Retina (tissue), 1 donor: ENCODE data around the gene ERC1.
"Not testable (repeated sequence)": the region's sequence is repeated elsewhere in the genome, so short reads cannot be mapped to it uniquely, and the experiment has no call there.

Experiments
- DNase-seq: peaks from one replicate; pipeline ENCODE4 v3.0.0-alpha.2; 2016

The ERC1 gene

GRCh38 chr12:1329784-1330476 lies 338.9 kb downstream of the ERC1 start:
- no peak for DNase-seq

GRCh38 chr12:1330477-1330827 lies 339.4 kb downstream of the ERC1 start:
- DNase-seq, result no peak

DNA sequence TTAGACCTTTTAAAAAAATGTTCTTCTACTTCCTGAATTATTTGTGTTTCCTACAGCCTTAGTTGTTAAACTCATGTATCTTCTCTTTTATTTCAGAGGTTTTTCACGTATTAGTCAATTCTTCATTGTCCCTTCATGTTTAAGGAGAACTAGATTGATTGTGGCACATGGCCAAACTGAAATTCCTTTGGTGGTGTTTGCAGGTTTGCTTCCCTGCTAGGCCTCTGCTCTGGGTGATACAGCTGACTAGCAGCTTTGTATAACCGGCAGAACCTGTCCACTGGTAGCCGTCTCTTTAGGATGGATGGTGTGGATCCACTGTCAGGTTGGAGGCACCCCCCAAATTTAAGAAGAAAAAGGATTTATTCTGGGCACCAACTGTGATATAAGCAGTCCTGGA lies 341.3 kb downstream of the ERC1 start:
- DNase-seq, result no peak

GRCh38 chr12:1338483-1339177 lies 347.6 kb downstream of the ERC1 start:
- no peak for DNase-seq

DNA sequence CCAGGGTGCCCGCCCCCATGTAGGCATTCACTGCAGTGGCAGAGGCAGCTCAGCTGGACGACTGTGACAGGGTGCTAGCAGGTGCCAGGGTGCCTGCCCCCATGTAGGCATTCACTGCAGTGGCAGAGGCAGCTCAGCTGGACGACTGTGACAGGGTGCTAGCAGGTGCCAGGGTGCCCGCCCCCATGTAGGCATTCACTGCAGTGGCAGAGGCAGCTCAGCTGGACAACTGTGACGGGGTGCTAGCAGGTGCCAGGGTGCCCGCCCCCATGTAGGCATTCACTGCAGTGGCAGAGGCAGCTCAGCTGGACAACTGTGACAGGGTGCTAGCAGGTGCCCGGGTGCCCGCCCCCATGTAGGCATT lies 348.1 kb downstream of the ERC1 start:
- DNase-seq, result not testable (repeated sequence)

GRCh38 chr12:1339618-1340319 lies 348.7 kb downstream of the ERC1 start:
- no peak for DNase-seq

DNA sequence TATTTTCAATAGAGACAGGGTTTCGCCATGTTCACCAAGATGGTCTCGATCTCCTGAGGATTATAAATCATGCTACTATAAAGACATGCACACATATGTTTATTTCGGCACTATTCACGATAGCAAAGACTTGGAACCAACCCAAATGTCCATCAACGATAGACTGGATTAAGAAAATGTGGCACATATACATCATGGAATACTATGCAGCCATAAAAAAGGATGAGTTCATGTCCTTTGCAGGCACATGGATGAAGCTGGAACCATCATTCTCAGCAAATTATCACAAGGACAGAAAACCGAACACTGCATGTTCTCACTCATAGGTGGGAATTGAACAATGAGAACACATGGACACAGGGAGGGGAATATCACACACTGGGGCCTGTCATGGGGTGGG lies 350.2 kb downstream of the ERC1 start:
- DNase-seq, result not testable (repeated sequence)

DNA sequence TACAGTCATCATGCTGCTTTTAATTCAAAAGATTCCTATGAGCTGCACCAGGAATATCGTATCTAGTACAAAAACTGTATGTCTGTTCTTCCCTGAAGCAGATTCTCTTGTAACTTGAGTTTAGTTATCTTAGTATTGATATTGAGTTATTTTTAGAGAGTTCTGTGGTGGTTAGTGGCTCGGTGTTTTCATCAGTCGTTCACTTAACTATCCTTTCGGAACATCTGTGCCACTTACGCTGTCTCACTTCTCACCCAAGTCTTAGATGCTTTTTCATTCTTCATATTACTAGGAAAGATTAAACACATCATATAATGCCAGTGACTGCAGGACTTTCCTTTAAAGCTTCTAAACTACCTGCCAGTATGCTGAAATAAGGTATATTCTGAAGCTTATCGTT lies 352.4 kb downstream of the ERC1 start:
- DNase-seq, result no peak

DNA sequence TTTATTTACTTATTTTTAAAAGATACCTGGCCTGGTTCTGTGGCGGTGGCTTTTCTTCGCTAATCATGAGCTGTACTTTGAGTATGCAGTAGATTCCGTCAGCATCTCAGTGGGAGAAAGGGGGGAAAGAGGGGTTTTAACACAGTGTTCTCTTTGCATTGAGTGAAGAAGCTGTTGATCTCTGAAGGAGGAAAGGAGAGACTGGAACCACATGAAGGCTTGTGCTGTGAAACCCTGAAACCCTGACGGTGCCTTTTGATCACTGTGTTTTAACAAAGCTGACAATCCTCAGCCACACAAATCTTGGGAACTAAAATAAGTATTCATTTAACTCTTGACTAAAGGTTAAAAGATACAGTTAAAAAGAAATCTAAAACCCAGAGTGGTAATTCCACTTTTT lies 353.2 kb downstream of the ERC1 start:
- DNase-seq, result no peak

- DNase-seq, result no peak
Measured at GRCh38 chr12:1346126-1346525, 355.1 kb downstream of the ERC1 start.

DNA sequence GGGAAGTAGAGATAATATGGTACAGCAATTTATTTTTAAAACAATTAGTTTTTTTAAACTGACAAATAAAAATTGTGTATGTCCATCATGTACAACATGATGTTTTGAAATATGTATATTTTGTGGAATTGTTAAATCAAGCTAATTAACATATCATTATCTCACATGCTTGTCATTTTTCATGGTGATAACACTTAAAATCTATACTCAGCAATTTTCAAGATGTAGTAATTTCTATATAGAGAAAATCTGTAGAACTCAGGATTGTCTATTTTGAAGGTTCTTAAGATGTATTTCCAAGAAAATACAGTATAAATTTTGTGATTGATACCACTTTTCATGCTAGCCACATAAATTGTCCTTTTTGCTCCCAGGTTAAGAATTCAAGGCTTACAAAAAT lies 356.3 kb downstream of the ERC1 start:
- DNase-seq, result no peak

DNA sequence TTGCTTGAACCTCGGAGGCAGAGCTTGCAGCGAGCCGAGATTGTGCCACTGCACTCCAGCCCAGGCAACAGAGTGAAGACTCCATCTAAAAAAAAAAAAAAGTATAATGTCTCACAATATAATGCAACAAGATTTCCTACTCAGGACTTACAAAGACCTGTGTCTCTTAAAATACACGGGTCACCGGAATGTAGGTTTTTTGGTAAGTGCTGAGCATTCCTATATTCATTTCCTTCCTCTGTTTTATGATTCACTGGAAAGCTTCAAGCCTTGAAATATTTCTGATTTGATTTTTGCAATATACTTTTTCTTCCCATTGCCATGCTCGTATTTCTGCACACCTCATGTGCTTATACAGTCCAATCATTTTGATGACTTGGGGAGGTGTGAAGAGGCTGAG lies 357.6 kb downstream of the ERC1 start:
- DNase-seq, result no peak

- DNase-seq, result no peak
Measured at GRCh38 chr12:1350055-1350933, 359.3 kb downstream of the ERC1 start.

GRCh38 chr12:1350934-1351240 lies 359.9 kb downstream of the ERC1 start:
- DNase-seq, result no peak

DNA sequence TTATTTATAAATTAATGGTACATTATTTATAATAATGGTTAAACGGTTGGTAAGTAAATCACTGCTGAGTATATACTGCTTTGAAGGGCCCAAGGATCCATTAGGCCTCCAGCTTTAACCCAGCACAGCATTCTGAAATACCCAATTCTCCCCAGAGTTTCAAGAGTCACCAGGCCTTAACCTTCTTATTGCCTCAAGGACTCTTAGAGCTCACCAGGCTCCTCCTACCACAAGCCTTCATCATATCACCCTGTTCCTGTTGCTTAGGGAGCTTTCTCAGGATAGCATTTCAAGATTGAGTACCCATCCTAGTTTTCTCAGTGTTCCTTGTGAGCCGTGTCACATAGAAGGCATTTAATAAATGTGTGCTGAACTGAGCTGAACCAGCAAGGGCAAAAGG lies 360.9 kb downstream of the ERC1 start:
- DNase-seq, result no peak

GRCh38 chr12:1353451-1353850 lies 362.4 kb downstream of the ERC1 start:
- no peak for DNase-seq

DNA sequence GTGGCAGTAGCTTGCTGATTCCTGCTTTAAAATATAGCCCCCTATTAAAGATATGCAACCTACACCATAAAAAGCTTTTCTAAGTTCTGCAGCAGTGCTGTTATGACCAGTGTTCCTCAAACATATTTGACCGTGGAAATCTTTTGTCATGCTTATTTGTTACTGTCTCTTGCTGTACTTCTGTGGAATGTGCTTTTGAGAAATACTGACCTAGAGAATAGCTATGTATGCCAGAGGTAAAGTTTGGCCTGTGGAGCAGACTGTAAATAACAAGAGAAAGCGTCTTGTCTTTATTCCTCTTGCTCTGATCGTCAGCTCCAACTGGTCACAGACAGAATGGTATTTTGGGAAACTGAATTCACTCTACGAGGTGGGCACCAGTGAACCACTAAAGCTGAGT lies 364.4 kb downstream of the ERC1 start:
- no peak for DNase-seq

GRCh38 chr12:1355871-1356270 lies 364.8 kb downstream of the ERC1 start:
- not testable (repeated sequence) for DNase-seq

GRCh38 chr12:1356285-1356684 lies 365.3 kb downstream of the ERC1 start:
- DNase-seq, result no peak

- no peak for DNase-seq
Measured at GRCh38 chr12:1357171-1357570, 366.1 kb downstream of the ERC1 start.

- DNase-seq, result no peak
Measured at GRCh38 chr12:1357711-1358110, 366.7 kb downstream of the ERC1 start.

DNA sequence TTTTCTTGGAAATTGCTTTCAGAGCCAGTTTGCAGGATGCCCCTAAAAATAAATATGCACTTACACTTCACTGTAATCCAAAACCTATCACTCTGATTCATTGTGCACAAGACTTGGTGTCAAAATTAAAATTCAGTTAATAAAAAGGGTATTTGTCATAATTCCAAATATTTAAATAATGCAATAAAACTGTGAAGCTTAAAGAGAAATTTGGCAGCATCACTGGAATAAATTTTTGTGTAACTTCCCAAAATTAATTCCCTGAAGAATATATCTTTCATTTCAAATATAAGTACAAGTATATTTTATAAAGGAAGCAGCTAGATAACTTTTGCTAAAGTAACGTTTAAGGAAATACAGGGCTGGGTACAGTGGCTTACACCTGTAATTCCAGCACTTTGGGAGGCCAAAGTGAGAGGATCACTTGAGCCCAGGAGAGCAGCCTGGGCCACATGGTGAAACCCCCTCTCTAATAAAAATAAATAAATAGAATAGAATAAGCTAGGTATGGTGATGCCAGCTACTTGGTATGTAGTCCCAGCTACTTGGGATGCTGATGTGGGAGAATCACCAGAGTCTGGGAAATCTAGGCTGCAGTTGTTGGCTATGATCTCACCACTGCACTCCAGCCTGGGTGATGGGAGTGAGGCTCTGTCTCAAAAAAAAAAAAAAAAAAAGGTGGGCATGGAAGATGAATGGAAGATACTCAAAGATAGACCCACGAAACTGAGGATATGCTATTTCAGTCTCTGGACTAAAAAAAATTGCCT lies 369.6 kb downstream of the ERC1 start:
- DNase-seq, result no peak
